Measurements from ENCODE around the gene CABLES2. TPM values are rescaled to one million over a fixed set of nuclear protein-coding genes. Genes with fewer than 3 reads are reported as not detected.

Gene CABLES2
- total and polyA plus RNA-seq, 2 of the 4 experiments (the other 2 are of a cell fraction) = 1.4 to 5.1 TPM

- H3K23ac ChIP-seq (ENCODE audit: low read depth, low read length) = no peak overlapping the region
- H2AK9ac ChIP-seq (replicated peaks; ENCODE audit: low read depth, low read length, poor library complexity) = no peak overlapping the region
- H3K4ac ChIP-seq (ENCODE audit: low read depth, low read length) = no peak overlapping the region
- H2BK20ac ChIP-seq (ENCODE audit: low read depth, low read length) = no peak overlapping the region
- no peaks in the 10 kb centered on the region for H3K79me1 ChIP-seq (ENCODE audit: low read depth in 1 of 2, low read length in 2 of 2)
- ChIA-PET POLR2A (ENCODE audit: unreplicated experiment) (no interaction called here), CTCF (no interaction called here)
- no peak overlapping the region for H4K8ac ChIP-seq (ENCODE audit: low read depth in 2 of 2, low read length in 2 of 2)
- H3K56ac ChIP-seq (ENCODE audit: extremely low read depth, insufficient read depth, low read length) = no peak overlapping the region
- intact Hi-C loops (cut with micrococcal nuclease) = no loop called here
- dilution Hi-C loops (cut with HindIII; ENCODE audit: low sequenced_read_pairs, unreplicated experiment) = no loop called here
- H3K14ac ChIP-seq (replicated peaks; ENCODE audit: low read depth, low read length) = no peak overlapping the region
- H3K9me3 ChIP-seq (ENCODE audit: control insufficient read depth, insufficient read depth, low read length) = no peaks in the 10 kb centered on the region
- H3K27me3 ChIP-seq (ENCODE audit: control insufficient read depth, insufficient read depth, low read length) = peaks cover 57% of the 10 kb centered on the region
- in situ Hi-C loops (cut with MboI; ENCODE audit: low sequenced_read_pairs) = no loop called here
- H2BK5ac ChIP-seq (ENCODE audit: low read depth, low read length, poor library complexity, severe bottlenecking) = no peak overlapping the region
- no peak overlapping the region for H3K4me2 ChIP-seq (ENCODE audit: low read depth, low read length)
- H4K5ac ChIP-seq (ENCODE audit: low read depth, low read length) = no peak overlapping the region
- H3K9ac ChIP-seq (ENCODE audit: low read depth, low read length) = no peak overlapping the region
- no peaks in the 10 kb centered on the region for H3K36me3 ChIP-seq (ENCODE audit: control insufficient read depth, insufficient read depth, low read length)
- no peak overlapping the region for H3K4me3 ChIP-seq (ENCODE audit: insufficient read depth, low read depth, low read length)
- H3K18ac ChIP-seq (ENCODE audit: low read depth, low read length) = no peak overlapping the region
- TF ChIP-seq BHLHE40 (IDR thresholded peaks at IDR 0.05; ENCODE audit: low read depth, low read length) (no peak), CTCF (conservative IDR thresholded peaks at IDR 0.05; ENCODE audit: low read depth, low read length) (no peak), CEBPB (IDR thresholded peaks at IDR 0.05; ENCODE audit: low read depth, low read length) (no peak), ELK1 (IDR thresholded peaks at IDR 0.05; ENCODE audit: borderline replicate concordance, low read depth, low read length) (no peak), RCOR1 (IDR thresholded peaks at IDR 0.05; ENCODE audit: insufficient replicate concordance, low read length) (no peak), SMC3 (IDR thresholded peaks at IDR 0.05; ENCODE audit: low read depth, low read length) (no peak), MAZ (IDR thresholded peaks at IDR 0.05; ENCODE audit: borderline replicate concordance, low read depth, low read length) (no peak)
- no peaks in the 10 kb centered on the region for H4K20me1 ChIP-seq (ENCODE audit: insufficient read depth, low read length)
- H3K9me1 ChIP-seq (ENCODE audit: insufficient read depth, low read length) = no peaks in the 10 kb centered on the region
- WGBS, 2 experiments (ENCODE audit: extremely low coverage in 2 of 2, insufficient read length in 1 of 2) = 51% methylated on average over 4 of the region's 18 CpGs; no CpG with 5 or more reads in 1 of the 2 experiments
- no peak overlapping the region for H2BK15ac ChIP-seq (ENCODE audit: low read depth, low read length)
- ATAC-seq (ENCODE audit: low read depth) (no peak), DNase-seq (no peak)
- no TSS peak for BruUV-seq (replicated peaks)
- no peaks in the 10 kb centered on the region for H3K4me1 ChIP-seq (ENCODE audit: control insufficient read depth, insufficient read depth, low read length)
- H3K27ac ChIP-seq (ENCODE audit: insufficient read depth, low read length) = no peak overlapping the region
- no peak overlapping the region for H2BK120ac ChIP-seq (ENCODE audit: low read depth, low read length)
- no peak overlapping the region for H2AK5ac ChIP-seq (ENCODE audit: low read depth, low read length)
- H2AFZ ChIP-seq (replicated peaks; ENCODE audit: low read length, poor library complexity) = no peak overlapping the region
- no peak overlapping the region for H4K91ac ChIP-seq (ENCODE audit: insufficient read depth, low read depth, low read length)
These were observed 45.5 kb upstream of the CABLES2 start for GRCh38 chr20:62452475-62453095.

Data from IMR-90 (cell line).